Measurements from ENCODE around the gene MRC1.

GRCh38 chr10:17808971-17809841 is at the start of gene MRC1:
- no peak for TF ChIP-seq CTCF (IDR thresholded peaks at IDR 0.05; ENCODE audit: low read length)
- TF ChIP-seq EZH2 (IDR thresholded peaks at IDR 0.05; ENCODE audit: borderline replicate concordance, low read length): no peak

All from OCI-LY1 (cell line).